HUES64 (cell line): Measurements from ENCODE around the gene CCNB2.
A peak's percentile ranks its signal among the peaks of the same experiment; 100 is the strongest.
"Not testable (repeated sequence)": the region's sequence is repeated elsewhere in the genome, so short reads cannot be mapped to it uniquely, and the experiment has no call there.

Experiments used
- H3K27ac ChIP-seq: 2 replicates; pipeline ENCODE4 v1.7.0; 2013; ENCODE audit warnings: low read depth, low read length, inconsistent platforms
- H3K27me3 ChIP-seq: 2 replicates; pipeline ENCODE4 v1.6.1; 2013; ENCODE audit warnings: mild to moderate bottlenecking, low read length; ENCODE audit not compliant: insufficient read depth
- H3K36me3 ChIP-seq: 2 replicates; pipeline ENCODE4 v1.6.1; 2013; ENCODE audit warnings: mild to moderate bottlenecking, low read length; ENCODE audit not compliant: insufficient read depth
- H3K4me1 ChIP-seq: 2 replicates; pipeline ENCODE4 v1.6.1; 2013; ENCODE audit warnings: mild to moderate bottlenecking, low read length, moderate library complexity; ENCODE audit not compliant: insufficient read depth
- H3K4me3 ChIP-seq: 2 replicates; pipeline ENCODE4 v1.5.1; 2013; ENCODE audit warnings: mild to moderate bottlenecking, low read length, moderate library complexity
- H3K9ac ChIP-seq: 2 replicates; pipeline ENCODE4 v1.6.1; 2013; ENCODE audit warnings: mild to moderate bottlenecking, low read depth, low read length
- H3K9me3 ChIP-seq: 2 replicates; pipeline ENCODE4 v1.6.1; 2013; ENCODE audit warnings: low read depth, low read length; ENCODE audit not compliant: insufficient read depth
- WGBS: fragments of 150-250, 120-280 bp; methylation state at CpG from one replicate; pipeline ENCODE4 v1.1.7; 2013; ENCODE audit warnings: missing lambda C conversion rate; 5-methylcytosine and 5-hydroxymethylcytosine counted together

CCNB2 gene

DNA sequence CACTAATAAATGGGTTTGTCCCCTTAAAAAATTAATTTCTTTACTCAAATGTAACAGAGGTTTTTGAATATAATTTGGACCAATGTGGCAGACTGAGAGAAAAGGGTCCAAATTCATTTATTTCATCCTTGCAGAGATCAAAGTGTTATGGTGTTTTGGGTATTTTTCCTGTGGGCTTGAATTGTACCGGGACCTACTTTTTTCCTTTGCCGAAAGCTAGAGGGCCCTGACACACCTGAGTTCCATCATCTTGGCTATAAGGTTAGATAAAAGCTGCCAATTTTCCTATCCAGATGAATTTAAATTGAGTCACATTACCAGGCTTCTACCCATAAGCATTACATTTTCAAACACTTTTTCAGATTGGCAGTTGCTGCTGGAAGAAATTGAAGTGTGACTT is 908 bp downstream of the CCNB2 start:
- H3K27me3 ChIP-seq: no peaks in the 10 kb centered on the region
- H3K4me3 ChIP-seq: peak overlapping the region; percentile 80
- H3K9me3 ChIP-seq: no peaks in the 10 kb centered on the region
- 3% methylated on average over 2 of the region's 2 CpGs for WGBS
- H3K9ac ChIP-seq: peak overlapping the region; percentile 96
- H3K36me3 ChIP-seq: peaks cover 38% of the 10 kb centered on the region
- H3K27ac ChIP-seq: no peak overlapping the region
- peaks cover 10% of the 10 kb centered on the region; the same call in 1 of the 2 replicates for H3K4me1 ChIP-seq

DNA sequence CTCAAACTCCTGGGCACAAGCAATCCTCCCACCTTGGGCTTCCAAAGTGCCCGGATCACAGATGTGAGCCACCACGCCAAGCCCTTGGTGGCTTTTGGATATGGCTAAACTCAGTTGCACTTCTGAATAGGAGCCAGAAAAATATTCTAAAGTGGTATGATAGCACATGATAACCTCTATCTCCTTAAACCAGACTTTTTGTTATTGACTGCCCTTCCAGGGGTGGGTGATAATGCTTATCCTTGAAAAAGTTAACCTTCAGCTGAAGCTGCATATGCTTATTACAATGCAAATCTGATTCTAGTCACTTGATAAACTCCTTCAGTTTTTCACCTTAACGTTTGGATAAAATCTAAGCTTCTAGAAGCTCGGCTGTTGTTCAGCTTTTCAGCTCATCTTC is 6.3 kb downstream of the CCNB2 start:
- H3K9me3 ChIP-seq: no peaks in the 10 kb centered on the region
- H3K4me3 ChIP-seq: no peak overlapping the region
- H3K9ac ChIP-seq: no peak overlapping the region
- peaks cover 4% of the 10 kb centered on the region; the same call in 1 of the 2 replicates for H3K4me1 ChIP-seq
- H3K27ac ChIP-seq: no peak overlapping the region
- no peaks in the 10 kb centered on the region for H3K27me3 ChIP-seq
- H3K36me3 ChIP-seq: peaks cover 86% of the 10 kb centered on the region
- WGBS: 95% methylated on average over 4 of the region's 4 CpGs

DNA sequence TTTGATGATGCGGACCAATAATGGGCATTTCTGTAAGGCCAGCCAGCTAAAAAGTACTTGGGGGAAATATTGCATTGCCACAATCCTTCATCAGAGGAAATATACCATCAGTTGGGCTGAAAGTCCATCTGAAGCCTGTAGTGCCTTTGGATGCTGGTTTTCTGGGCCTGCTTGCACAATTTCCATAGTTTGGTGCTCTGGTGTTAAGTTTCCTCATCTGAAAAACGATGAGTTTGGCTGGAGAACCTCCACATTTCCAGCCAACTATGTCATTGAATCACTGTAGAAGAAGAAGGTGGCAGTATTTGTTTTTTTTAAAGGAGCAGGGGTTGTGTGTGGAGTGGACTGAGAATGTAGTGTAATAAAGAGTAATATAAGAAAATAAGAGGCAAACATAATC is 10.1 kb downstream of the CCNB2 start:
- H3K36me3 ChIP-seq: peaks cover 94% of the 10 kb centered on the region
- H3K27ac ChIP-seq: no peak overlapping the region
- 85% methylated on average over 2 of the region's 2 CpGs for WGBS
- no peak overlapping the region for H3K9ac ChIP-seq
- no peaks in the 10 kb centered on the region for H3K9me3 ChIP-seq
- no peaks in the 10 kb centered on the region for H3K4me1 ChIP-seq
- no peaks in the 10 kb centered on the region for H3K27me3 ChIP-seq
- no peak overlapping the region for H3K4me3 ChIP-seq

DNA sequence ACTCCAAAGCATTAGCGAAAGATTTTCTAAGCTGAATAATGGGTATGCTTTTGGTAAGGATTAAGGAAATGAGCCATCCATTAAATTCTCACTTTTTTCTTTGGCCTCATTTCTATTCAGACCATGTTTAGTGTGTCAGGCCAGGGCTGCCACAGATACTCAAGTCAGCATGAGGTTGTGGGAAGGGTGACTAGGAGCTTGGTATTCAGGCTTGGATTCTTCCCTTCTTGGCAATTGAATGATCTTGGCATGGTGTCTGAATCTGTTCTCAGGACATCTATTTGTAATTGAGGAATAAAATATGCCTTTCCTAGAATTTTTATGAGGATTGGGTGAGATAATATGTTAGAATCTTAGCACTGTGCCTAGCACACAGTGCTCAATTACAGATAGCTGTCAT is 11.2 kb downstream of the CCNB2 start:
- WGBS: 95% methylated on average over 1 of the region's 1 CpG
- Histone ChIP-seq H3K36me3 (peaks cover 94% of the 10 kb centered on the region), H3K27ac (no peak overlapping the region), H3K9ac (no peak overlapping the region), H3K4me1 (no peaks in the 10 kb centered on the region), H3K27me3 (no peaks in the 10 kb centered on the region), H3K4me3 (no peak overlapping the region), H3K9me3 (no peaks in the 10 kb centered on the region)

DNA sequence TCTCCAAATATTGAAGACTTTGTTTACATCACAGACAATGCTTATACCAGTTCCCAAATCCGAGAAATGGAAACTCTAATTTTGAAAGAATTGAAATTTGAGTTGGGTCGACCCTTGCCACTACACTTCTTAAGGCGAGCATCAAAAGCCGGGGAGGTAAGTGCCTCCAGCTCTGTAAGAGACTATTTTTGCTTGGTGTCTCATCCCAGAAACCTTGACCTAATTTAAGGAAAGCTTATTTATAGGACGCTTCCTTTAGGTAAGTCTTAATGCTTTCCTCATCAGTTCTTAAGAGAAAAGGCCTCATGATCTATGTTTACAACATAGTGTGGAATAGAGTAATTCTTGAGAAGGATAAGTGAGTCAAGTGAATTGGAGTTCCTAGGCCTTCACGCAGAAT is 11.8 kb downstream of the CCNB2 start:
- 97% methylated on average over 6 of the region's 6 CpGs for WGBS
- H3K27me3 ChIP-seq: no peaks in the 10 kb centered on the region
- H3K4me3 ChIP-seq: no peak overlapping the region
- H3K36me3 ChIP-seq: peaks cover 92% of the 10 kb centered on the region
- H3K9me3 ChIP-seq: no peaks in the 10 kb centered on the region
- H3K4me1 ChIP-seq: no peaks in the 10 kb centered on the region
- H3K9ac ChIP-seq: no peak overlapping the region
- no peak overlapping the region for H3K27ac ChIP-seq

DNA sequence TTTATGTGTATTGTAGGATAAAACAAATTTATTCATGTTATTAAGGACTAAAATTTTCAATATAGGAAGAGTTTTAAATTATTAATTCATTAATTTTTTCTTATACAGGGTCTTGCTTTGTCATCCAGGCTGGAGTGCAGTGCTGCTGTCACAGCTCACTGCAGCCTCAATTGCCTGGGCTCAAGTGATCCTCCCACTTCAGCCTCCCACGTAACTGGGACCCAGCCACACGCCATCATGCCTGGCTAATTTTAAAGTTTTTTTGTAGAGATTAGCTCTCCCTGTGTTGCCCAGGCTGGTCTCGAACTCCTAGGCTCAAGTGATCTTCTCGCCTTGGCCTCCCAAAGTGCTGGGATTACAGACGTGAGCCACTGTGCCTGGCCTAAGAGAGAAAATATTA is 14.7 kb downstream of the CCNB2 start:
- no peaks in the 10 kb centered on the region for H3K4me1 ChIP-seq
- H3K4me3 ChIP-seq: no peak overlapping the region
- 93% methylated on average over 5 of the region's 5 CpGs for WGBS
- peaks cover 94% of the 10 kb centered on the region for H3K36me3 ChIP-seq
- H3K9ac ChIP-seq: no peak overlapping the region
- no peaks in the 10 kb centered on the region for H3K9me3 ChIP-seq
- H3K27ac ChIP-seq: no peak overlapping the region
- no peaks in the 10 kb centered on the region for H3K27me3 ChIP-seq

DNA sequence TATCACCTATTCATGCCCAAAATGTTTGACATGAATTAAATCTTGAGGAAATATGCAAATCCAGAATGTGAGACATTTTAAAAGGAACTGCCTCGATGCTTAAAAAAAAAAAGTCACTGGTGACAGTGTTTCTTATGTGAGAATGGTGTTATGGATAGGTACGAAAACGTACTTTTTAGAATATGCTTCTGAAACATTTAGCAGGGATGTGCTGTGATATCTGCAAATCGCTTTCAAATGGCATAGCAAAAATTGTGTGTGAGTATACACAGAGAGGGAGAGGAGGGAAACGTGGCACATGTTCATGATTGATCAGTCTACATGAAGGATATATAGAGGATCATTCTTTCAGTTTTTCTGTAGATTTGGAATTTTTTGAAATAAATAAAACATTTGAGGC is 16.0 kb downstream of the CCNB2 start:
- no peaks in the 10 kb centered on the region for H3K9me3 ChIP-seq
- no peaks in the 10 kb centered on the region for H3K4me1 ChIP-seq
- H3K9ac ChIP-seq: no peak overlapping the region
- H3K36me3 ChIP-seq: peaks cover 94% of the 10 kb centered on the region
- no peak overlapping the region for H3K4me3 ChIP-seq
- H3K27me3 ChIP-seq: no peaks in the 10 kb centered on the region
- H3K27ac ChIP-seq: no peak overlapping the region
- 92% methylated on average over 5 of the region's 5 CpGs for WGBS

DNA sequence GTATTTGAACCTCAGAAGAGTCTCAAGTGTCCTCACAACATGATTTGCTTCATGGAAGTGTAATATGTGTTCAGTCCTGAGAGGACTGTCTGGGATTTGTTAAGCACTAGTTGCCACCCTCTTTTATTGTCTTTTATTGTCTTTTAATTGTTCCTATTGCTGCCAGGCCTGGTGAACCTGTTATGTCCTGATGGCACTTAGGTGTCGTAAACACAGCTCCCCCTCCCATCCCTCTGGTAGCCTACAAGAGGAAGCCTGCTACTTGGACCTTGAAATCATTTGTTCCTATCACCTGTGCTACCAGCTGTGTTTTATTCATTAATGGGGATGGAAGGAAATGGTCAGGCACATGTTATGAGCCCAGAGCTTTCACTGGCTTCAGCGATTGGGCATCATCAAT is 19.3 kb downstream of the CCNB2 start:
- WGBS: 95% methylated on average over 2 of the region's 2 CpGs
- H3K4me1 ChIP-seq: no peaks in the 10 kb centered on the region
- no peak overlapping the region for H3K4me3 ChIP-seq
- no peaks in the 10 kb centered on the region for H3K27me3 ChIP-seq
- no peak overlapping the region for H3K9ac ChIP-seq
- 0 out of 2 replicates have a peak, but pooled peaks cover under 1% of the 10 kb centered on the region for H3K9me3 ChIP-seq
- no peak overlapping the region for H3K27ac ChIP-seq
- H3K36me3 ChIP-seq: peaks cover 78% of the 10 kb centered on the region

DNA sequence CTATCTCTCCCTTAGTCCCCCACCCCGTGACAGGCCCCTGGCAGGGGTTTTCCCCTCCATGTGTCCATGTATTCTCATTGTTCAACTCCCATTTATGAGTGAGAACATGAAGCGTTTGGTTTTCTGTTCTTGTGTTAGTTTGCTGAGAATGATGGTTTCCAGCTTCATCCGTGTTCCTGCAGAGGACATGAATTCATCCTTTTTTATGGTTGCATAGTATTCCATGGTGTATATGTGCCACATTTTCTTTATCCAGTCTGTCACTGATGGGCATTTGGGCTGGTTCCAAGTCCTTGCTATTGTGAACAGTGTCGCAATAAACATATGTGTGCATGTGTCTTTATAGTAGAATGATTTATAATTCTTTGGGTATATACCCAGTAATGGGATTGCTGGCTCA is 20.7 kb downstream of the CCNB2 start:
- WGBS: 100% methylated on average over 3 of the region's 4 CpGs
- not testable (repeated sequence) for H3K4me3 ChIP-seq, H3K27me3 ChIP-seq, H3K4me1 ChIP-seq, H3K9me3 ChIP-seq, H3K9ac ChIP-seq, H3K27ac ChIP-seq
- peaks cover 75% of the 10 kb centered on the region for H3K36me3 ChIP-seq

DNA sequence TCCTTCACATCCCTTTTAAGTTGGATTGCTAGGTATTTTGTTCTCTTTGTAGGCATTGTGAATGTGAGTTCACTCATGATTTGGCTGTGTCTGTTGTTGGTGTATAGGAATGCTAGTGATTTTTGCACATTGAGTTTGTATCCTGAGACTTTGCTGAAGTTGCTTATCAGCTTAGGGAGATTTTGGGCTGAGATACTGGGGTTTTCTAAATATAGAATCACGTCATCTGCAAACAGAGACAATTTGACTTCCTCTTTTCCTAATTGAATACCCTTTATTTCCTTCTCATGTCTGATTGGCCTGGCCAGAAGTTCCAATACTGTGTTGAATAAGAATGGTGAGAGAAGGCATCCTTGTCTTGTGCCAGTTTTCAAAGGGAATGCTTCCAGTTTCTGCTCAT is 22.3 kb downstream of the CCNB2 start:
- not testable (repeated sequence) for H3K27me3 ChIP-seq, H3K4me3 ChIP-seq, H3K9ac ChIP-seq, H3K4me1 ChIP-seq, H3K27ac ChIP-seq, H3K9me3 ChIP-seq
- H3K36me3 ChIP-seq: peaks cover 79% of the 10 kb centered on the region
- 86% methylated on average over 1 of the region's 1 CpG for WGBS

DNA sequence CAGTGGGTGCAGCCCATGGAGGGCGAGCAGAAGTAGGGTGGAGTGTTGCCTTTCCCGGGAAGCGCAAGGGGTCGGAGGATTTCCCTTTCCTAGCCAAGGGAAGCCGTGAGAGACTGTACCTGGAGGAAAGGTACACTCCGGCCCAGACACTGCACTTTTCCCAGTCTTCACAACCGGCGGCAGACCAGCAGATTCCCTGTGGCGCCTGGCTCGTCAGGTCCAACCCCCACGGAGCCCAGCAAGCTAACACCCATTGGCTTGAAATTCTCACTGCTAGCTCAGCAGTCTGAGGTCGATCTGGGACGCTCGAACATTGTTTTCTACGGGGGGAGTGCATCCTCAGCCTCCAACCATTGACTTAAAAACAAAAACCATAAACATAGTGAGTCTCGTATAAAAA is 26.5 kb downstream of the CCNB2 start:
- peaks cover 79% of the 10 kb centered on the region for H3K36me3 ChIP-seq
- no peak overlapping the region for H3K4me3 ChIP-seq
- H3K4me1 ChIP-seq: no peaks in the 10 kb centered on the region
- H3K9ac ChIP-seq: no peak overlapping the region
- H3K27ac ChIP-seq: no peak overlapping the region
- 0 out of 2 replicates have a peak, but pooled peaks cover 4% of the 10 kb centered on the region for H3K9me3 ChIP-seq
- WGBS: 95% methylated on average over 16 of the region's 16 CpGs
- no peaks in the 10 kb centered on the region for H3K27me3 ChIP-seq

DNA sequence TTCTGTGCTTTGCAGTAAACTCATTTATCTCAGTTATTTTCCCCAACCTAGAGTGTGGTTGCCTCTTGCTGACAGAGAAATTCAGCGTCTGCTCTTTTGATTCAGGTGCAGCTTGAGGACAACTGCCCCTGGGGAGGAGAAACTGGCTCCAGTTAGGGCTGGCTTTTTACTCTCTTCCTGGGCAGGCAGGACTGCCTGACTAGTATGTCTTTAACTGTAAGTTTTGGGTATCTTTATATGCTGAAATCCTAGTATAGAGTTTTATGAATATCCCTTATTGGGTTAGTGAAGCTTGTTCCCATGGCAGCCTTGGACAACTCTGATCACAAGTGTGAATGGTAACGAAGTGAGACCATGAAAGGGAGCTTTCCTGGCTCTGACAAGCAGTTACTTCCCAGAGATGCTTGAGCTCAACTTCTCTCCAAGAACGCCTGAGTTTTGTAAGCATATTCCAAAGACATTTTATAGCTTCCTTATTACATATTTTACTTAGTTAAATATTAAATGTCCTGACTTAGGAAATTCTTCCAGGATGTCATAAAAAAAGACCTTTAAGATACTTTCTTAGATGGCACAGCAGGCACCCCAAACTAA is 27.1 kb downstream of the CCNB2 start:
- Histone ChIP-seq H3K9ac (no peak overlapping the region), H3K4me3 (no peak overlapping the region), H3K9me3 (0 out of 2 replicates have a peak, but pooled peaks cover 4% of the 10 kb centered on the region), H3K27ac (no peak overlapping the region), H3K4me1 (no peaks in the 10 kb centered on the region), H3K27me3 (no peaks in the 10 kb centered on the region), H3K36me3 (peaks cover 81% of the 10 kb centered on the region)
- WGBS: 96% methylated on average over 3 of the region's 3 CpGs
